Inflammatory macrophage (primary cell): ENCODE results near the gene FGF11.
A peak's percentile ranks its signal among the peaks of the same experiment; 100 is the strongest.
"Not testable (repeated sequence)": the region's sequence is repeated elsewhere in the genome, so short reads cannot be mapped to it uniquely, and the experiment has no call there.

Source experiments
- DNase-seq, 2 donors: peaks; one replicate each; pipeline ENCODE4 v3.0.0-alpha.2; 2020 to 2022

Gene FGF11

GRCh38 chr17:7480089-7480384, 40.7 kb downstream of the FGF11 start:
- no peak for DNase-seq

GRCh38 chr17:7481275-7481674, 42.0 kb downstream of the FGF11 start, which contains the start of gene SLC35G6:
SLC35G6 (plus strand) TSS chr17:7481446; CDS start chr17:7481517, 71 bp downstream.
- not testable (repeated sequence) for DNase-seq

- not testable (repeated sequence) for DNase-seq
Measured at GRCh38 chr17:7481842-7482741, 42.8 kb downstream of the FGF11 start.

- DNase-seq: not testable (repeated sequence)
Measured at GRCh38 chr17:7482742-7483088, 43.4 kb downstream of the FGF11 start.

- peak; percentile 92 to 93 for DNase-seq
Measured at GRCh38 chr17:7483255-7484066, 44.1 kb downstream of the FGF11 start.

- peak; percentile 97 to 98 for DNase-seq
Measured at GRCh38 chr17:7484067-7484918, 45.0 kb downstream of the FGF11 start, which contains the start of gene POLR2A. POLR2A (plus strand) TSS chr17:7484366.

- DNase-seq: no peak
Measured at GRCh38 chr17:7484919-7485377, 45.6 kb downstream of the FGF11 start.

GRCh38 chr17:7486181-7486580, 46.9 kb downstream of the FGF11 start:
- DNase-seq: no peak

GRCh38 chr17:7490144-7490543, 50.8 kb downstream of the FGF11 start:
- DNase-seq: no peak

GRCh38 chr17:7491583-7491982, 52.3 kb downstream of the FGF11 start:
- no peak for DNase-seq

- no peak for DNase-seq
Measured at GRCh38 chr17:7493941-7494340, 54.6 kb downstream of the FGF11 start.
